NCI-H460 (cell line): ENCODE measurements around the gene EPHA1. TPM values are rescaled to one million over a fixed set of nuclear protein-coding genes. Genes with fewer than 3 reads are reported as not detected.
"Not testable (repeated sequence)": the region's sequence is repeated elsewhere in the genome, so short reads cannot be mapped to it uniquely, and the experiment has no call there.

Experiments
- DNase-seq: peaks from one replicate; pipeline ENCODE4 v3.0.0-alpha.2; 2016; ENCODE audit warnings: low read depth; ENCODE audit errors: extremely low read depth
- total RNA-seq: library from RNA; depleted of rRNA; stranded (reverse); fragments of >200 nt; shearing (Covaris generic); gene quantifications from 2 replicates; pipeline ENCODE4 v1.2.3, GENCODE V29; 2014

EPHA1 gene
- total RNA-seq, 1 experiment from 2014 or later = not detected

DNA sequence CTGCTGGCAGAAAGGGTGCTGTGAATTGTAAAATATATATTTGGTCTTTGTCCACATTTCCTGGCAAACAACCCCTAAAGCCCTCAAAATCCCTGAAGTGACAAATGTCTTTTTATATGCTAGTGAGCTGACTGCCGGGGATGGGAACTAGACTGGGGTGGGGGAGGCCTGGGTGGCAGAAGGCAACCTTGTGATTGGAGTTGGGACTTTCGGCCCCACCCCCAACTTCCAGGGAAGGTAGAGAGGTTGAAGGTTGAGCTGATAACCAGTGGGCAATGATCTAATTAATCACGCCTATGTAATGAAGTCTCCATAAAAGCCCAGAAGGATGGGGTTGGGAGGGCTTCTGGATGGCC is 2.7 kb downstream of the EPHA1 start:
- DNase-seq = no peak

DNA sequence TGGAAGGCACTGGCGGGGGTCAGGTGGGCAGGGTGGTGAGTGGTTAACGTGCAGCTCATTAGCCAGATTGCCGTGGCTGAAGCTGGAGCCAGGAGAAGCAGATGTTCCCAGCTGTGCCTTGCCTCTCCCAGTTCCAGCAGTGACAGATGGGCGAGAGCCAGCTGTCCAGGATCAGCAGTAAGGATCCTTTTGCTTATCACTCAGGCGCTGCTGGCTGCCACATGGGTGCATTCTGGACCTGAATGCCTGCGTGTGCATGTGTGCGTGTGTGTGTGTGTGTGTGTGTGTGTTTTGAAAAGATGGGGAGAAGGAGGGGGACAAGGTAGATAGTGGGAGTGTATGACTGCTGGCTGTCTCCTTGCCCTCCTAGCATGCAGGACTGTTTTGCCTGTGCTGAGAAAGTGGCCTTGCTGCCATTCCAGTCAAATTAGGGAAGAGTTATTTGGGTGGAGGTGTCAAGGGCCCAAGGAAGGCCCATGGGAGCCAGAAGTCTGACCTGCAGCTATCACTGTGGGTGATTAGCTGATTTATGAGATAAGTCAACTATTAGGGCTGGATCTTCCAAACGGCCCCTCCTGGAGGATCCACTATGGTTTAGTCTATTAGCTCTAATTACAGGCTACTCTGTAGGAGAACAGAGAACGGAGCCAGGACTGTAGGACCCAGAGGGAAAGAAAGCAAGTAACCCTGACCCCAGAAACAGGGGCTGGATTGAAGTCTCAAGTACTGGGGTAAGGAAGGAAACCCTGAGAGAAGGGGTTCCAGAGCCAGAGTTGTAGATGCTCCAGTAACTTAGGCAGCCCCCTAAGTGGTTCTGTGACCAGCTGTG is 3.3 kb downstream of the EPHA1 start:
- no peak for DNase-seq

DNA sequence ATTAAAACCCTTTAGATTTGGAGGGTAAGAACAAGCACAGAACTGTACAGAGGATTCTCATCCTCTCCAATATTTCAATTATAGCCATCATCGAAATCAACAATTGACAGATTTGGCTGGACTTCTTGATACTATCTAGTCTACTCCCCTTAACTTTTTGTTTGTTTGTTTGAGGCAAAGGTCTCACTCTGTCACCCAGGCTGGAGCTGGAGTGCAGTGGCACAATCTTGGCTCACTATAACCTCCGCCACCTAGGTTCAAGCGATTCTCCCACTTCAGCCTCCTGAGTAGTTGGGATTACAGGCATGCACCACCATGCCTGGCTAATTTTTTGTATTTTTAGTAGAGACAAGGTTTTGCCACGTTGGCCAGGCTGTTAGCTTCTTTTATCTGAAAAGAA is 6.4 kb downstream of the EPHA1 start:
- DNase-seq = not testable (repeated sequence)

DNA sequence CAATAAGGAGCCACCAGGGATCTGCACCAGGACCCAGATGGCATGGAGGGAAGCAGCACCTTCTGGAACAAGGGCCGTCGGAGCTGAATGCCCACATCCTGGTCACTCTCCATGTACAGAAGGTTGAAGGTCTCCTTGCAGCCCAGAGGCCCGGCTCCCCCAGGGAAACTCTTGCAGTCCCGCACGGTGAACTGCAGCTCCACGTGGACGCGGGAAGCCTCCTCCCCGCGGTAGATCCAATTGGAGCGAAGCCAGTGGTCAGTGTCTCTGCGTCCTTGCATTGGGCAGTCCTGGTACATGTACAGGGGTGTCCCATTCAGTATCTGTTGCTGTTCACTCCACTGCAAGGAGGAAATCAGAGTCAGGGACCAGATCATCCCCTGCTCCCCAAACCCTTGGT is 7.4 kb downstream of the EPHA1 start:
- no peak for DNase-seq

DNA sequence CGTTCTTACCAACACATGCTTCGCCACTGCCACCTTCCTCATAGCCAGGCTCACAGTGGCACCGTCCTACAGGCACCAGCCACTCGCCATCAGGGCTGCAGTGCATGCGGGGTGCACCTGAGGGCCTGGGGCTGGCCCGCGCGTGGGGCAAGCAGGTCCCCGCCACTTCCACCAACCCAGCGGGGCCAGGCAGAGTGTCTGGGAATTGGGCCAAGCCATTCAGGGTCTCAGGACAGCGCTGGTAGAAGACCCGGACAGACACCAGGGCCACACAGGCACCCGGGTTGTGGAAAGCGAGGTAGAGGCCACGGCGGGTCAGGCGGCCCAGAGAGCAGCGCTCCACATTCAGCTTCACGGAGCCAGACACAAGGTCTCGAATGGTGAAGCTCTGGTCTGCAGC is 9.0 kb downstream of the EPHA1 start:
- DNase-seq = no peak

DNA sequence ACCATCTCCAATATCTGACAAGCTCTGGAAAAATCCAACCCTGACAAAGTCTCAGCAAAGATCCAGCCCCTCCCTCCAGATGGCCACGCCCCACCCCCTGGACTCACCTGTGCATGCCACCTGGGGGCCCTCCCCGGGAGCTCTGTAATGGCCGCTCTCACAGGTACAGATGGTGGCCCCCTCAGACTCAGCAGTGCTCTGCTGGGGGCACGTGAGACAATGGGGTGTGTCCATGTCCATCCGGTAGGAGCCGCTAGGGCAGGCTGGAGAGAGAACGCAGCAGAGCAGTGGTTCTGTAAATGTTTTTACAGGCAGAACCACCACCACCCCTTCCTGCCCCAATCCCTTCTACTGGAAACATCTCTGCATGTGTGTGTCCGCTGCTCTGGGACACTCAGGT is 9.5 kb downstream of the EPHA1 start:
- DNase-seq = no peak

DNA sequence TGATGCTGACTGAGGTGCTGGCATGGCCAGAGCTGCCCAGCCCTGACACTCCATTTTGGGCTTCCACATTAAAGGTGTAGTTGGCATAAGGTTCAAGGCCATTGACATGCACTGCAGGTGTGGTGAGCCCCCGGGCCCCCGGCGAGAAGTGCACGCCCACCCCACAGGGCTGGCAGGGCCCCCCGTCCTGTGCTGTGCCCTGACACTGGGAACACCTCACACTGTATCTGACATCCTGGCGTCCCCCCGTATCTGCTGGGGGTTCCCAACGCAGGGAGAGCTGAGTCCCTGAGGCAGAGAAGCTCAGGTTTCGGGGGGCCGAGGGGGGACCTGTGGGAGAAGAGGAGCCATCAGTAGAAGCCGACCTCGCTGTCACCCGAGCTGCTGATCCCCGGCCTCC is 10.0 kb downstream of the EPHA1 start:
- DNase-seq = no peak

DNA sequence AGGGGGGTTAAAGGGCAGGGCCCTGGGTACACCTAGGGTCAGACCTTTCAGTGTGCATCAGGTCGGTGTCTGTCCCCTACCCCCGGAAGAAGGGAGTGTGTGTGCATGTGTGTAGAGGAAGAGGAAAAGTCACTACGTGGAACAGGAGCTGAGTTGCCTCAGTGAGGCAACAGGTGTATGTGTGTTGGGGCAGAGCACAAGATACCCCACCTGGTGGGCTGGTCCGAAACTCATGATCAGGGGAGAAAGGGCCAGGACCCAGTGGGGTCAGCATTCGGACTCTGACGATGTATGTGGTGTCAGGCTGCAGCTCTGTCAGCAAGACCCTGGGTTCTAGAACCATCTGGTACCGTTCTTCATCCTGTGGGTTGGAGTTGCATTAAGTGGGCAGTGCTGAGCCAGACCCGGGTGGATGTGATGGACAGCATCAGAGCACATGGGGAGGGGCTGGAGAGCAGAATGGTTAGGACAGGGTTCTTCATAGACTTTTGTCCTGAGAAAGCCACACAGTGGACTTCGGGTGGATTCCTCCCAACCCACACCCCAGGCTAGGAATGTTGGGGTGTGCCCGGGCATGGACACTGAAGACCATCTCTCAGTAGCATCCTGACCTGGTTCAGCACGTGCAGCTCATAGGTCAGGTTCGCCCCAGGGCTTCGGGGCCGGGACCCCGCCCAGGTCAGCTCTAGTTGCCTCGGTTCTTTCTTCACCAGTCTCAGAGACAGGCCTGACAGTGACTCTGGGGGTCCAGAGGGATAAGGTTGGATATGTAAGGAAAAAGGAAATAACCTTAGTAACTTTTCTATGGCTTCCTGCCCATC is 10.7 kb downstream of the EPHA1 start:
- DNase-seq = no peak

DNA sequence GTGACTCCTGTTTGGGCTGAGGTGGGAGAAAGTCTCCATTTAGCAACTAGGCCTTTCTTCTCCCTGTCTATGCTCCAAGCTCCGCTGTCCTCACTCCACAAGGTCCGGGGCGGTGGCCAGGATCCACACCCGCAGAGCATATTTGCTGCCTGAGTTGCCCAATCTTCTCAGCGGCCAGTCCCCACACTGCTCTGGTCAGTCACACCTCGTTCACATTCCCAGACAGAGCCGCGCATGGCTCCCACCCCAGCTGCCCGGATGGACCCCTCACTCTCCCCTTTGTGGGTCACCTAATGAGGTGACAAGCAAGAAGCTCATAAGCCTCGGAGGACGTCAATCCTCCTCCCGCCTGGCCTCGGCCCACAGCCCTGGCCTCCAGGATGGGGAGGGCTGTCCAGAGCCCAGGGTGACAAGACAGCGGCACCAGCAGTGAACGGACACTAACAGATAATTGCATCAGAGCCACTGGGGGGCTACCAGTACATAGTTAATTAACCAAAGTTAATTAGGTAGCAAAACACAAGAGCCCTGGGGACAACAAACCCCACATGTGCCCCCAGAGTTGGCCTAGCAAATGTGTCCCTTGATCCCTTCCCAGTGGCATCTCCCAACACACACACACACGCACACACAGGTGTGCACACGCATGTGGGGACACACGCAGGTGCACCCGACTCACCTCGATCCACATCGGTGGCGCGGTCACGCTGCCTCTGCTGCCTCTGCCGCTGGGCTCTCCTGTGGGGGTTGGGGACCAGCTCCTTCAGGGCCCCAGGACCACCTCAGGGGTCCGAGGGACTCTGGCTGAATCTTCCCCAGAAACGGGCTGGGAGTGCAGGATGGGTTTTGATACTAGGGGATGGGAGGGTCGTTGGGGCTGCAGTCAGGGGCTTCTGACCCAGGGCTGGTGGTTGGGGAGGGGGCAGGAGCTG is 11.8 kb downstream of the EPHA1 start:
- DNase-seq = no peak

DNA sequence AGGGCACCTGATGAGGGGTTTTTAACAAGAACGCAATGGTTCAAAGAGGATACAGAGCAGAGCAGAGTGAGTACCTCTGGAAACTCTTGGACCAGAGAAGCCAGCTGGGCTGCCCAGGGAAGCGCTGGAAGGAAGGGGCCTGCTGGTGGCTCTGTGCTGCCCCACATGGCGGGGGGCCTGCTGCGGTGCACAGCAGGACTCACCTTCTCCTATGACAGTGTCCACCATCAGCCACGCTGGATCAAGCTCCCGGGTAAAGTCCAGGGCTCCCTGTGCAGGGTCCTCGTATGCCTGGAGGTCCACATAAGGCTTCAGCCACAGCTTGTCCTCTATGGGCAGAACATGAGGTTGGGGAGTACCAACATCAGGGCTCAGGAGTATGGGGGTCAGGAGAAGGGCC is 12.5 kb downstream of the EPHA1 start:
- DNase-seq = no peak

DNA sequence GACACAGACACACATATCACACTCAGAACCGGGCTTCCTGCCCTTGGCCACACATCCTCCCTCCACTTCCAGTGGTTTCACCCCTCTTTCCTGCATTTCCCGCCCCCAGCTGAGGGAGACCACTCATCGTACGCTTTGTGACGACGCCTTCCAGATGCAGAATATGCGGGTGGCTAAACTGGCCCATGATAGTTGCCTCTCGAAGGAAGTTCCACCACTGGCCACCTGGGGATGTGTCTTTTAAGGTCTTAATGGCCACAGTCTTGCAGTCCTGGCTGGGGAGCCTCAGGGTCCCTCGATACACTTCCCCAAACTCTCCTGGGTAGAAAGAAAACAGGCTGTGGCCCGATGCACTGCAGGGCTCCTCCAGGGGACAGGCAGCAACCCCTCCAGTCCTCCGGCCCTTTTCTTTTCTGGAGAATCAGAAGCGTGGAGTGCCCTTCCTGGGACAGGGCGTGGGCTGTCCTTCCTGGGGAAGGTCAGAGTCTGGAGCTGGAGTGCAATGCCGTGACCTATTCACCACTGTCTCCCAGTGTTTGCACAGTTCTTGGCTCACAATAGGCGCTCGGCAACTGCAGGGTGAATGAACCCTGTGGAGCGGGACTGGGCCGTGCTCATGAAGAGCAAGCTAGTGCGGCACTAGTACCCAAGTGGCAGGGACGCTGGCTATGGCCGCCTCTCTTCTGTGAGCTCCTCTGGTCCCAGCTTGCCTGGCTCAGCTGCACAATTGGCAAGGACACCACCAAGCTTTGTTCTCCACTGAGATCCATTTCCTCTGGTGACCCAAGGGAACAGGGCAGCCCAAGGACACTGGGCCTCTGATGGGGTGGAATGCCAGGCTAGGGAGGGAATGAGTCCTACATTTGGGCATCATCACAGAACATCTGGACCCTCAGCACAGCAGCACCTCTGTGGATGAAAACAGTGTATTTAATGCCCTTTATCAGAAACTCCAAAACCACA is 13.2 kb downstream of the EPHA1 start:
- no peak for DNase-seq

DNA sequence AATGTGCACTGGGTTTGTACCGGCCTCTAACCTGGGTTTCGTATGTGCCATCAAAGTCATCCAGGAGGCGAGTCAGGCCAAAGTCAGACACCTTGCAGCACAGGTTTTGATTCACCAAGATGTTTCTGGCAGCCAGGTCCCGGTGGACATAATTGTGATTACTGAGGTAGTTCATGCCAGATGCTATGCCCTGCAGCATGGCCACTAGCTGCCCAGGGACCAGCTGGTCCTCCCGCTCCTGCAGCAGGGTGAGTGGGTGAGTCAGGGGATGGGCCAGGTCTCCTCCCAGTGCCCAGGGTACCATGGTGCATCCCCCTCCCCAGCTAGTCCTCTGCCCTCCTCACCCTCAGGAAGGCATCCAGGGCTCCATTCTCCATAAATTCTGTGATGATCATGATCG is 13.9 kb downstream of the EPHA1 start:
- DNase-seq = no peak

DNA sequence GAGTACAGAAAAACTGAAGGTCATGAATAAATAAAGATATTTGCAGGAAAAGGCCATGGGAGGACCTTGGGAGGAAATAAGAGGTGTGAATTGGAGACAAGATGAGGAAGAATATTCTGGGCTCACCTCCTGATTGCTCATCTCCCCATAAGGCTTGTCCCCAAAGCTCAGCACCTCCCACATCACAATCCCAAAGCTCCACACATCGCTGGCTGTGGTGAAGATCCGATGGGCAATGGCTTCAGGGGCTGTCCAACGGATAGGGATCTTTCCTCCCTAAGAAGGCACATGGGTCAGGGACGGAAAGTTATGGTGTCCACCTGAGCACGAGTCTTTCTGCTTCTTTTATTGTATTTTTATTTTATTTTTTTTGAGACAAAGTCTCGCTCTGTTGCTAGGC is 14.6 kb downstream of the EPHA1 start:
- DNase-seq = no peak

DNA sequence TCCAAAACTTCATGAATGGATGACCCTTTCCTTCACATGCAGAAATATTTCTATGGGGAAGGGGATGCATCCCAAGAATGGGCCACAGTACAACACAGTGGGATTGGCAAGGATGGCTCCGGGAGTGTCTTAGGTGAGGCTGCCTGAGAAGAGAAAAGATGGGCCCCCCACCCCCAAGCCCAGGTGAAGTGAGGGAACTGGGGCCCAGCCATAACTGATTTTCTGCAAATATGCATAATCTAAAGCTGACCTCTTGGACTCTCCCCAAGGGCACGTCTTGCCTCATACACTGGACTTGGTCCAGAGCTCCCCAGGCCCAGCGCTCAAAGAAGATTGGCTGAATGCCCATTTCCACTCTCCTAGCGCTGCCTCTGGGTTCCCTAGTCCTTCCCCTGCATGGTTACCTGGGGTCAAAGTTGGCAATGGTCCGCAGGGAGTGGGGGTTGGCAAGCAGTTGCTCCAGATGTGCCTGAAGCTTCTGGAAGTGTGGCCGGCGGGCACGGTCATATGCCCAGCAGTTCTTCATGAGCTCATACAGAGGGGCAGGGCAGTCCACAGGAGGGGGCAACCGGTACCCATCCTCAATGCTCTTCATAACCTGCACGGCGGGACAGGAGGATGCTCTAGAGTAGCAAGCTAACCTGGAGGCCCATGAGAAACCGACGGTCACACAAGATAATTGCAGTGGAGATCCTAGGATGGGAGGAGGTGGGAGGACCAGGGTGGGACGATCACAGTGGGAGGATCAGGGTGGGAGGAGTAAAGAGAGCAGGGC is 15.2 kb downstream of the EPHA1 start:
- no peak for DNase-seq

DNA sequence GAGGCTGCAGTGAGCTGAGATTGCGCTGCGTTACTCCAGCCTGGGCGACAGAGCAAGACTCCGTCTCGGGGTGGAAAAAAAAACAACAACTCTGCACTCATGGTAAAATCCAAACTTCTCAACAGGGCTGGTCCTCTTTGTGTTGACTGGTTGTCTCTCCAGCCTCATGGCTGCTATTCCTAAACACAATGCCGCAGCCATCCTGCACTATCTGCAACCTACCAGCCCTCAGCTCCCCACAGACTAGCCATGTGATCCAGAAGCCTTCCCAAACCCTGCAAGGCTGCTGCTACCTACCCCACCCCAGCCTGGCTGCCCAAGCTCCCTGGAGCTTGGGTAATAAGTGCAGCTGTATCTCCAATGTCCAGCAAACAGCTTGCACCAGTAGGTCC is 15.8 kb downstream of the EPHA1 start:
- no peak for DNase-seq

DNA sequence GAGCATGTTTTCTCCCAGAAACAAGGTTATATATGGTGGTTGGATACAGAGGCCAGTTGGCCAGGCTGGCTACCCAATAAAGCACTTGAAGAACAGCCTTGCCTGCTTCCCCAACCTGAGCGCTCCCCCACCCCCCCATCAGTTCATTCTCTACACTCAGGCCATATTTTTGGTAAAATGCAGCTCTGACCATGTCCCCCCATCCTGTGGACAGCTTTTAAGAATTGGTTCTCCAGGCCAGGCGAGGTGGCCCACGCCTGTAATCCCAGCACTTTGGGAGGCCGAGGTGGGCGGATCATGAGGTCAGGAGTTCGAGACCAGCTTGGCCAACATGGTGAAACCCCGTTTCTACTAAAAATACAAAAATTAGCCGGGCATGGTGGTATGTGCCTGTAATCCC is 16.2 kb downstream of the EPHA1 start:
- not testable (repeated sequence) for DNase-seq

DNA sequence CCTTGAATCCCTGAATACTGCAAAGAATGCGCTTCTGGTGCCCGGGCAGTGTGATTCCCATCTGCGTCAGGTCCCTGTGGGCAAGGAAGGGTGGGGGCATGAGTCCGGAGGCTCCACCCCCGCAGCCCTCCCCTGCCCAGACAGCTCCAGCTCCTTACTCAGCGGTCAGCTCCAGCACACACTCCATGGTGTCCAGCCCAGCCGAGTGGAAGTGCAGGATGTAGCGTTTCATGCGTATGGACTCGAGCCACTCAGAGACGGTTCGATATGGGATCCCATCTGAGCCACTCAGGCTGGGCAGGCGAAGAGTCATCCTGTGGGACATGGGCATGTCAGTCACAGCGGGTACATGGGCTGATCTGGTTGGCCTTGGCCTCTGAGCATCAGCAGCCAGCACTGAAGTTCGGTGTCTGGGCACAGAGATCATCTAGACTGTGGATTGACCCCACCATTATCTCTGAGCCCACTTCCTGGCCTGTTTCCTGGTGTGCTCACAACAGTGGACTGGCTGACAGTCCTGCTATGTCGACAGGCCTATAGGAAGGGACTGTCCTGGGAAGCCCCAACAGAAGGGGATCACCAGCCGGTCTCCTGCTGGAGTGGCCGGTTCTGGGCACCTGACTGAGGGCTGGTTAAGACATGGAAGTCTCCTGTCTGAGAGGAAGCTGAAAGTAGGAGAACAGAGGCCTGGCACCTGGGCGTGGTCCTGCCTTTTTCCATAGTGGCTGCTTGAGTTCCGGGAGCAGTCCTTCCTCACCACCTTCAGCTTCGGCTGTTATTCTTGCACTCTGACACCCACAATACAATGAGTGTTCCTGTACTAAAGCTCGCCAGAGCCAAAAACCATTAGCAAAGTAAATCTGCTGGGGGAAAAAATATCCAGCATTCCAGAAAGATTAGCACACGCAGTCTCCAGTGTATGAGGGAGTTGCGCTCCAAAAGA is 16.9 kb downstream of the EPHA1 start:
- no peak for DNase-seq

DNA sequence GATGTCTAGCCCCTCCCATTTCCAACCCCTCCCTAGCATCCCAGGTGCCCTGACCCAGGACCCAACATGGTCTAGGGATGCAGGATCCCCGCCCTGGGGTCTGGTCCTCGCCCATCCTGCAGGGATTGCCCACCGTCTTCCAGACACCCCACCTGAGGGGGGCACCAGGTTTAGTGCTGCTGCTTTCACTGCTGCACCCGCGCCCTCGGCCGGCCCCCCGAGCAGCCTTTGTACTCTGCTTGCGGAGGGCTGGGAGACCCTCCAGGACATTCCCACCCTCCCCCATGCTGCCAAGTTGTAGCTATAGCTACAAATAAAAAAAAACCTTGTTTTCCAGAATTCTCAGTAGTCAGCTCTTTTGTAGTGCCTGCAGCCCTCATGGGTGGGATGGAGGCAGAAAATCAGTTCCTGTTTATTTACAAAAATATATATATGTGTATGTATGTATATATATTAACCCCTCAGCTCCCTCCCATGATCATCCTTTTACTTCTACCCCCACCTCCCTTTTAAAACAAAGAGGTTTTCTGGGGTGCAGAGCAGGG is 17.8 kb downstream of the EPHA1 start:
- DNase-seq = no peak
